ENCODE measurements around the gene DSCAML1.

DSCAML1 gene

DNA sequence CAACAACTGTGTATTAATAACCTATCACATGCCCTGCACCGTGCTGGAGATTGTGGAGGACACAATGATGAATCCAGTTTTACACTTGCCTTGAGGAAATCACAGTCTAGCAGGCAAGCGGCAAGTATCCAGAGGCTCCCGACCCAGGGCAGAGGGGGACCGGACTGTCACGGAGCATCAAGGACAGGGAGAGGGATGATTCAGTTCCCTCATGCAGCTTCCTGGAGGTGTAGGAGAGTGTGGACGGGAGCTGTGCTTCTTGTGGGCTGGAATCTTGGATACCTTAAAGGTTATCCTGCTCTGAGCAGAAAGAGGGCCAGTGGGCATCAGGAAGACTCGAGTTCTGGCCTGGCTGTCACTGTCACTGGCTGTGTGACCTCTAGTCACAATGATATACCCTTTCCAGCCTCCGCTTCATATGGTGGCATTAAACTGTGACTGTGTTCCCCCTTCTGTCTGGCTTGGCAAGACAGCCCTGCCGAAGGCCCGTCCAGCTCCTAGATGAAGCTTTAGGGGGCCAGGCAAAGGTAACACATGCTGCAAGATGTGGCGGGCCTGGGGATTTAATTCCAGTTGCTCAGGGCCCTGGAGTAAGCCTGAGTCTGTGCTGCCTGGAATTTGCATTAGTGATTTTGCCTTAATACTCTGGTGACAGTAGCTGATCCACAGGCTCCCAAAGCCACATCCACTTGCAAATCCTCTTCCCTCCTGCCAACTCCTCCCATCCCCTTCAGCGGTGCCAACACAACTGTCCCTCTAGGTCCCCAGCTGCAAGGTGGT is 162.8 kb downstream of the DSCAML1 start:
- no peak for DNase-seq (ENCODE audit: low spot score)

DNA sequence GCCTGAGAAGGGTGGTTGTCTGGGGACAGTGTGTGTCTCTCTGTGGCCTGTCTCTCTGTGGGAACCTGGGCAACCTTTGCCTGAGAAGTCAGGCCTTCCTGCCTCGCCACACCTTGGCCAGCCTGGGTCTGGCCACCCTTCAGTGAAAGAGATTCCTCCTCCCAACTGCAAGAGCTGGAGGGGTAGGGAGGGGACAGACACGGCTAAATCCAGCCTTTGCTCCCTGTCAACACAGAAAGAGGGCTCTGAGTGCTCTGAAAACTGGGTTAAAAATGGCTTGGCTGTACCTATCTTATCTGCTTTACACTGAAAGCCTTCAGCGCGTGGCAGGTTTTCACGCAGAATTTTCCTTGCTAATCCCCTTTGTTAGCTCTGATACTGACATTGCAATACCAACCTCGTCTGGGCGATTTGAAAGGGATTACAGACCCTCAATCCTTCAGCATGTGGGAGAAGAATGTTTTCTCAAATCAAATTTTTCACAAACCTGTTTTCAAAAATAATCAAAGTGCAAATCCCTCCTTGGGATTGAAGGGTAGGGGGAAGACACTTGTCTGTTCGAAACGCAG is 163.7 kb downstream of the DSCAML1 start:
- no peak for DNase-seq (ENCODE audit: low spot score)

DNA sequence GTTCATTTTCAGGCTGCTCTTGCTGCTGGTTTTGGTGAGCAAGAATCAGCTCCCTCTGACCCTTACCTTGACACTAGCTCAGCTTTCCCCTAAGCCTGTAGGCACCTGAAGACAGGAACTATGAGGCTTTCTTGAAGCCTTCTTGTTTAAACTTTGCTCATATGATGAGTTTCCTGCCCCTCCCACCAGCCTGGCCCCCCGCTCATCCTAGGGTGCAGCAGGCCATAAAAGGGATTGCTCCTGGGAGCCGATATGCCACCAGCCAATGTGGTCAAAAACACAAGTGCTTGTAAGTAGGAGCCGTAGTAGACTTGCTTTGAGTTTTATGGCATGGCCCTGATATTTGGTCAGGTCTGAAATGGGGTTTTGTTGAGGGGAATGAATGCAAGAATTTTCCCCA is 164.7 kb downstream of the DSCAML1 start:
- DNase-seq (ENCODE audit: low spot score) = no peak

DNA sequence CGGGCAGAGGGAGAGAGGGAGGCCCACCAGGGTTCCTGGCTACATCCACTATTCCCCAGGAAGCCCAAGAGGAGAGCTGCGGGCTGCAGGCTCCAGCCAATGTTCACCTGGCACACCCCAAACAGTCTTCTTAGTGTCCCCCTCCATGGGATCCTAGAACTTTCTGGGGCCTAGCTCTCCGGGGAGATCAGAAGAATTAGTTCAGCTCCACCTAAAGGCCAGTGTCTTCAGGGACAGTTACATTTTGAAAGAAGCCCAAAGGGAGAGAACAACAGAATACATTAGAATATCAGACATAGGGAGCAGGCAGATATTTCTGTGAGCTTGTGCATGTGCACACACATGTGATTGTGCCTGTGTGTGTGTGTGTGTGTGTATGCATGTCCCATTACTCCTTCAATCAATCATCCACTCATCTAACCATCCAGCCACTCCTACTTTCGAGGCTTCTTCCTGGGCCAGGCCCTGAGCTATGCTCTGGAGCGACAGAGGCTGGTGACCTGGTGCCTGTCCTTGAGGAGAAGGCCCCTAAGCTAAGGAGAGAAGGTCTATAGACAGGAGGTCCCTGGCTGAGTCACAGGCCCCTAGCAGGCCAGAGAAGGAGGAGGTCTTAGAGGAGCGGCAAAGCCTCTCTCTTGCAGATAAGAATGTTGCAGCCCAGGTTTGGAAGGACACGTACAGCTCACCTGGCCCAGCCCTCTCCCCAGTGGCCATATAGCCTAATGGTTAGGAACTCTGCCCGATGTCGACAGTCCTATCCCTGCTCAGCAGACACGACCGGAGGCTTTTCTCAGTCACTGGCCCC is 165.5 kb downstream of the DSCAML1 start:
- DNase-seq (ENCODE audit: low spot score) = peak; percentile 66

DNA sequence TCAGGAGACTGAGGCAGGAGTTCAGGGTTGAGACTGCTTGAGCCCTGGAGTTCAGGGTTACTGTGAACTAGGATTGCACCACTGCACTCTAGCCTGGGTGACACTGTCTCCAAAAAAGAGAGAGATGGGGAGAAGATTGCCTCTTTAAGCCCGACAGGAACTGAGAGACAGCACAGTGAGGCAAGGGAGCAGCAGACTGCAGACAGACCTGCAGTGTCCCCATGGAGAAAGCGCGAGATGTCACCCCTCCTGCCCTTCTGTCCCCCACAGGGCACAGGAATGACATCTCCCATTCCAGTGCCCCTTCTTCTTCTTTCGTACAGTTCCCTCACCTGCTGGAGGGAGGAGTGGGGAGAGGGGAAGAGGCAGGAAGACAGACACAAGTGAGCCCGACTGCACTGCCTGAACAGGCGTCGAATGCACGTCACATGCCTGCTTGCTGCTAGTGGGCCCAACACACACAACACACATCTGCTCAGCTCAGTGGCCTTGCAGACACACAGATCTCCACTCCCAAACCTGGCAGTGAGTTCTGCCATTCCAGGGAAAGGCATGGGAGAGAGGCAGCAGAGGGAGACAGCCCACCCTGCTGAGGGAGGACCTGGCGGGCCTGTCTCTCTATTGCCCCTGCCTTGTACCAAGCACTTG is 167.0 kb downstream of the DSCAML1 start:
- no peak for DNase-seq (ENCODE audit: low spot score)

DNA sequence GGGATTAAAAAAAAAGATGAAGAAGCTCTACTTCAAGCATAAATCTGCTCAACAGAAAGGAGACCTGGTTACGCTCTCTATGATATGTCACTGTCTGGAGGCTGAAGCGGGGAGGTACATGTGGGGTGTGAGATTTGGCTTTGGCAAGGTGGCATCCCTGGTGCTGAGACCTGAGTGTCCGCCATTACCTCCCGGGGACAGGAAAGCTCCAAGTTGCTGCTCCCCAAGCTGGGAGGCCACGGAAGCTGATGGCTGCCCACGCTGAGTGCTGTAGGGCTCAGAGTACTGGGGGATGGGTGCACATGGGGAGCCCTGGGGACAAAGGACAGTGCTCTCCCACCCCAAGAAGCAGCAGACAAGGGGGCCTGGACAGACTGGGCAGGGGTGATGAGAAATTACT is 167.9 kb downstream of the DSCAML1 start:
- no peak for DNase-seq (ENCODE audit: low spot score)

DNA sequence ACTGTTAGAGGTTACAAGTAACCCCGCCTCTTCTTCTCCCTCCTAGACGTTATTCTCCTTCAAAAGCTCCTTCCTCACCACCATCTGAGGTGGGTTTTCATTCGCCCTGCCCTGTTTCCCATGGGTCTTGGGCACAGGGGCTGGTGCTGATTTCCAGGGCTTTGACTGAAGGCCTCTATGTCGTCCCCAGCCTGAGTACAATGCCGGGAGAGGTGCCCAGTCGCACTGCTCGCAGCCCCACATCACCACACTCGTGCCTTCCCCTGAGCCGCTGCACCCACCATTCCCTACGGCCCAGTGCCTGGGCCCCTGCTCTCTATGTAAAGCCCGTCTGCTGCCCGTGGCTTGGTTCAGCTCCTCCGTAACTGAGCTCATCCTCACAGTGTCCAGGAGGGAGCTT is 169.8 kb downstream of the DSCAML1 start:
- DNase-seq (ENCODE audit: low spot score) = peak; percentile 84

DNA sequence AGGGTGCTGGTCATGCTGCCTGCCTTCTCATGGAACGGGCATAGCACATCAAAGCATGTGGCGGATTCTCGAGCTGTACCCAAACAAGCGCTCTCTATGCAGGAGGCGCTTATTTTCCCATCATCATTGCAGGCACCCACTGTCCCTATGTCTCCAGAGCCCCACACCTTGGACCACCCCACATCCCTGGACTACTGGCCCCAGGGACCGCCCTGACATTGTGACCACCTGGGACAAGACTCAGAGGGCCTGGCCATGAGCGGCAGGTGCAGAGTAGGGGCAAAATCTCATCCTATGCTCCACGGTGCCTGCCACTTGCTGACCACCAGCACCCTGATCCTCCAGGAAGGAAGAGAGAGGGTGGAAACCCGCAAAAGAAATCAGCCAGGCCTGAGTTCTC is 170.4 kb downstream of the DSCAML1 start:
- DNase-seq (ENCODE audit: low spot score) = no peak

DNA sequence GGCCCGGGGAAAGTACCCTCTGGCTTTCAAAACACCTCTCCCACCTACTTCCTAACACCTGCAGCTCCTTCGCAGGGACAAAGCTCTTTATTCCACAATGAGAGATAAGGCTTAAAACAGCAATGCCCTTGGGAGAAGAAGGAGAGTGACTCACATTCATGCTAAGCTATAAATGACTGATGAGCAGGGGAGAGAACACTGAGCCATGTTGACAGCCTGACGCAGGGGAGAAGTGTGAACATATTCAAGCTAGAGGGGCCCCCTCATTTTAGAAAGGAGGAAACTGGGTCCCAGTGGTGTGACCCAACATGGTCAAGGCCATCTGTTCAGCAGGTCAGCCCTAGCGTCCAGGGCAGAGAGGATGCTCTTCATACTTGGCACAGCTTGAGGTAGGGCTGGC is 171.8 kb downstream of the DSCAML1 start:
- no peak for DNase-seq (ENCODE audit: low spot score)

DNA sequence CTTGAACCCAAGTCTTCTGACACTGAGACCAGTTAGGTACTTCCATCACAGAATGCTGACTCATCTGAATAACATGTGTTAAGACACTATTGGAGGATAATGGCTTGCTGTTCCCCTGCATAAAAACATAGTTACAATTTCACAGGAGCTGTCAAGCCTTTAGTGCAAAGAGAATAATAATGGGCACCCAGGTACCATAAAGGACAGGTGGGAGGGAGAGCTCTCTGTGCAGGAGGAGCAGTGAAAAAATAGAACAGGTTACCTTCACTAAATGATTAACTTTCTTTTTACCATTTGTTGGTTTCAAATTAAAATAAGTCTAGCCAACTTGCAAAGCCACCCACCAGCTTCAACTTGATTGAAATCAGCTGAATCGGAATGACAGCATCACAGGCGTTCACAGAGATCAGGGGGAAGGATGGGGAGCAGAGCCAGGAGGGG is 173.2 kb downstream of the DSCAML1 start:
- DNase-seq (ENCODE audit: low spot score) = no peak

DNA sequence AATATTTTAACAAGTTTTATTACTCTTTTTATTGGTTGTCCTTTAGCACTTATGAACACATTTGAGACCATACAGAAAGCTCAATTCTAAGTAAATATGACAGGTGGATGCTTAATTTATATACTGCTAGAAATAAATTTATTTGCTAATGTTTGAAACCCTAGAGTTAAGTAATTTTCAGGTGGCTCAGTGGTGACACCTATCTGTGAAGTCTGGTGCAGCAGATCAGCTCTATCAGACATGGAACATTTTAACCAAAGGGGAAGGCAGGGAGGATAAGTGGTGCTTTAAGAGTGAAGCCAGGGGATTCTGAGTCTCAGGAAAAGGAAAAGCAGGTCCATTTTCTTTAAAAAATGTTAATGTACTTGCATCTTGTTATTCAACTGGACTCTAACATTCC is 175.8 kb downstream of the DSCAML1 start:
- DNase-seq (ENCODE audit: low spot score) = no peak

DNA sequence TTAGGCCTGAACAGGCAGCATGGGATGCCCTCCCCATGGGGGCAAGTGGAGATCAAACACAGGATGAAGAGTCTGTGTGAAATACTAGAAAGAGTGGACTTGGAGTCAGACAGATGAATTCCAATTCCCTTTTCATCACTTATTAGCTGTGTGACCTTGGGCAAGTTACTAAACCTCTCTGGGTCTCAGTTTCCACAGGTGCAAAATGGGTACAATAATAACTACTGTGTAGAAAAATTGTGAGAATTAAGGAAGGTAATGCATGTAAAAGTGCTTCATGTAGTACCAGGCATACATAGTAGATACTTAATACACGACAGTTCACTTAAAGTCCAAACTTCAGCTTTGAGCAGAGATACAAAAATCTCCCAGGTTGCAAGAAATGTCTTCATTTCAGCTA is 176.4 kb downstream of the DSCAML1 start:
- no peak for DNase-seq (ENCODE audit: low spot score)

DNA sequence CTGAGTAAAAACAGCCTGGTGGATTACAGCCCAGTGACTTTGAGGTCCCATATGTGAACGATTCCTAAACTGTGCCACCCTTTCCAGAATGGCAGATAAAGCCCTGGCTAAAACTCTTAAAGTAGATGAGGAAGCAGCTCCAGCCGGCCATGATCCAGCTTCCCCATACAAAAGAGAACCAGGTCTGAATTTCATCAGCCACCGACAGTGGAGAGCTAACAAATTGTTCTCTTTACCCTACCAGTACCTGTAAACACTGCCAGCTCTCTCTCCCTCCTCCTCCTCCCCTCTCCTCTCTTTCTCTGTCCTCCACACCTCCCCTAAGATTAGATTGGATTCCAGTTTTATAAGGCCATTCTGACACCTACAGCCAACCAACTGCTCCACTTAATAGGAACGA is 176.9 kb downstream of the DSCAML1 start:
- DNase-seq (ENCODE audit: low spot score) = no peak

DNA sequence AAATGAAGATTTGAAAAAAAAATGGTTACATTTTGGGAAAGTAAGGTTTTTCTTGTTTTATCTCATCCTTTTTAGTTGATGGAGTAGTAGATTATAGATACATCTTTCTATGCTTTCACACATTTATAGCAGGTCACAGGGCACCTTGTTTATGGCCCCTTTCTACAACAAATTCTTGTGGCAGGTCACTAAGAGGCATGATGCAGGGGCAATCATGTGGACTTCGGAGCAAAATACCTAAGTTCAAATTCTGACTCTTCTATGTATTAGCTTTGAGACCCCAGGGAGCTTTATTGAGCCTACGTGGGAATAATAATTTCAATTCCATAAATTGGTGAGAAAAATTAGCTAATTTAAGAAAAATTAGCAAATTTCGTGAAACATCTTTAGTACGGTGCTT is 177.4 kb downstream of the DSCAML1 start:
- no peak for DNase-seq (ENCODE audit: low spot score)

DNA sequence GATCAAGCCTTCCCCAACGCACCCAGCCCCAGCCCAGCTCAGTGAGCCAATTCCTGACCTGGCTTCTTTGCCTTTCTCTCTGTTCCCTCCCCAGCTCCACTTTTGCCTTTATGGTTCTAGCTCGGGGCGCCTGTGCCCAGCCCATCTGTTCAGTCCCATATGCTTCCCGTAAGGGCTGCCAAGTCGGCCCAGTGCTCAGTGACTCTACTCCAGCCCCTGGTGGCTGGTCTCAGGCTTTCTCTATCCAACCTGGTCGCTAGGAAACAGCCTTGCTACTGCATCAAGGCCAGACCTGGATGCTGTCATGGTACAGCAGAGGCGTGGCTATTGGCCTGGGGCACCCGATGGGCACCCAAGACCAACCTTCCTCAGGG is 178.0 kb downstream of the DSCAML1 start:
- DNase-seq (ENCODE audit: low spot score) = peak; percentile 58

DNA sequence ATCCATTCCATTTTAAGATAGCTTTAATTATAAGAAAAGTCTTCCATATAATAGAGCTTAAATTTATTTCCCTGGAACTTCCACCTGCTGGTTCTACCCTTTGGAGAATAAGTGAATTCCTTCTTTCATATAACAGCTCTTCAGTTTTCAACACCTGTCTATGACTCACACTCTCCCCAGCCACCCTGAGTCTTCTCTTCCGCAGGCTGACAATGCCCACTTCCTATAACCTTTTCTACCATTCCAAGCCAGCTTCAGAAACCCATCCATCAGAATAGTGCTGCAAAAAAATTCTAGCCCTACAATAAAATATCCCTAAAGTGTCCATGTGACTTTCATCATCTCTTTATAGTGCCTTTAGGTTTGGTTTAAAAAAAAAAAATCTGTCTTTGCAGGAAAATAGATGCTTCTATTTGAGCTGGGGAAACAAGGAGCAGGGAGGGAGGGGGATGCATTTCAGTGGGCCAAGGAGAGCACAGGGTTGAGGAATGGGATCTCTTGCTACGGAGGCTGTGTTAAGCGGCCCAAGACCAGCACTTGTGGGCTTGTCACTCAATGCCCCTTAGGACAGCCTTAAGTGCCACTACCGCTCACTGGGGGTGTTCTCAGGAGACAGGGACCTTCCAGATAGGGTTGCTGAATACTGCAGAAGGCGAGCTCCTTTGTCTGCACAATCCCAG is 178.6 kb downstream of the DSCAML1 start:
- no peak for DNase-seq (ENCODE audit: low spot score)

DNA sequence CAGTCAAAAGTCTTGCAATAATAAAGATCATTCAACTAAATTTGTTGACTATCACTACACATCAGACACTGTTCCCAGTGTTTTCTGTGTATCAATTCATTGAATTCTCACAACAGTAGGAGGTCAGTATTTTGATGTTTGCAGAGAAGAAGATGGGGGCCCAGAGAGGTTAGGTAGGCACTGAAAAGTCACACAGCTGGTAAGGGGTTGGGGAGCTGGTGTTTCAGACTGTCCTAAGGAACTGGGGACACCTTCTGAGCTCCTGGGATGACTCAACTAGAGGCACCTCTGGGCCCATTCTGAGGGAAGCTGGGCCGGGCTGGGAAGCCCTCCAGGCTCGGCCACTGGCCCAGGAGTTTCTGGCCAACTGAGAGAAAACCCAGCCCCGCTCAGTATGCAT is 180.0 kb downstream of the DSCAML1 start:
- no peak for DNase-seq (ENCODE audit: low spot score)

DNA sequence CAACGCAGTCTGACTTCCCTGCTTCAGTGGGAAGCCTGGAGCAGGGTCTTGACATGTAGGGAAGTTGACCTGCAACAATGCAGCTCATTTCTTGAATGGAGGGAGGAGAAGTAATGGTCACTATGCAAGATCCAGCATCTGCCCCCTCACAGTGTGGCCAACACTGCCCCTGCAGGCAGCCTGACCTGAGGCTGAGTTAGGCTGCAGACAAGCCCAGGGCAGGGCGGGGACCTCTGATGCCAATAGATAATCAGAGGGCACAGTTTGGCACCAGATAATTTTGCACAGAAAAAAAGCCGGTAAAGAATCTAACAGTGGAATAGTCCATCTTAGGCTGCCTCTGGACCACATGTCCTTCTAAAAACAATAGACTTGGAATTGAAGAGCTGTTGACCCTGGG is 182.3 kb downstream of the DSCAML1 start:
- no peak for DNase-seq (ENCODE audit: low spot score)

DNA sequence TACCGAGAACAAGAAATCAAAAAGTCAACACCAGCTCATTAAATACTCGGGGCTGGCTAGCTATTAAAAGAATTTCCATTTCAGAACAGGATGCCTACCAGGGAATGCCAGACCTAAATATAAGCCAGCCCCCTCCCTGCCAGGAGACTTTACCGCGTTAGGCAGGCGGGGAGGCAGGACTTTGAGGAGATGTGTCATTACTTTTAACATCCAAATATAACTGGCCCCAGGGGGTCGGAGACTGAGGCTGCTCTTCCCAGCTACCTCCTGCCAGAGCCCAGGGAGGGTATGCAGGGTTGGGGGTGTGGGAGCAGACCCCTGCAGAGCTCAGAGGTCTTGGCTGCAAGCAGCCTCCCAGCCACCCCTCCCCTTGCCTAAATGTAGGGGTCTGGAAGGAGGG is 183.5 kb downstream of the DSCAML1 start:
- DNase-seq (ENCODE audit: low spot score) = no peak

DNA sequence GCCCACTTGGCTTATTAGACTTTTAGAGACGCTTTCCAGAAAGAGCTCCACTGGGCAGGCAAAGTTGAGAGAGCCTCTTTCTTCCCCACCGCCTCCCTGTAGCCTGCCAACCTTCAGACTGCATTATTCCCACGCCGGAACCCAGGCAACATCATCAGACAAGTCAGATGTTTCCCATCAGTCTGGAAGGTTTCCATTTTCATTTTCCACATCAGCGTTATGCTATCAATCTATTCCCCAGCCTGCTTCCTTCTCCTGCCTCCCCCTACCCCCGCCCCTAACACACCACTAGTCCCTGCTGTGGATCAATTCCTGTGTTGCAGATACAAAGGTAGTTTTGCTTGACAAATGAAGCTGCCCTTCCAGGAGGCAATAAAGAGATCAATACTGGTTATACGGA is 184.8 kb downstream of the DSCAML1 start:
- no peak for DNase-seq (ENCODE audit: low spot score)

DNA sequence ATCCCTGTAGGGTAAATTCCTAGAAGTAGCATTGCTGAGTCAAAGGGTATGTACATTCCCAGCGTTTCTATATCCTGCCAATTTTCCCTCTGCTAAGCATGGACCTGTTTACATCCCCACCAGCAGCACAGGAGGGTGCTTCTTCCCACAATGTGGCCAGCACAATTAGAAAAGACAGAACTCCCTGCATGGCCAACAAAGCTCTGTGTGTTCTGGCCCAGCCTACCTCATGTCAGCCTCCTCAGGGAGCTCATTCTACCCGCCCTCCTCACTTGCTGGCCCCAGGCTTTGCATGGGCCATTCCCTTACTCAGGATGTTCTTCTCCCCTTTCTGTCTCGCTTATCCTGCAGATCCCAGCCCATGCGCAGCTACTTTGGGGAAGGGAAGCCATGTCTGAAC is 186.1 kb downstream of the DSCAML1 start:
- peak; percentile 64 for DNase-seq (ENCODE audit: low spot score)

DNA sequence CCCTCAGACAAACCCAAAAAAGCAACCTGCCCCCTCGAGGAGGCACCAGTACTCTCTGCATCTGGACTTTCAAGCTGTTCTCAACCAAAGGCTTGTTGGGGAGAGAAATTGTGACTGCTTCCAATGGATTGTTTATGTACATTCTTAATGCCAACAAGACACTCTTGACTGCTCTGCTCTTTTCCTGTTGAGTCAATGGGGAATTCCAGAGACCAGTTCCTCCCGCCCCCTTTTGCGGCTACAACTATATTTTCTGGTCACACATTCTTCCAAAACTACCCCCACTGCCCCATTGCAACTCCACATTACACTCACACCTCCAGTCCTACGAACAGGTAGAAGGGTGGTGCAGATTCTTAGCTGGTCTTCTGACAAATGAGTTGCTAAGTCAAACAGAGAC is 187.0 kb downstream of the DSCAML1 start:
- DNase-seq (ENCODE audit: low spot score) = no peak
